Hematopoietic multipotent progenitor cell treated with erythropoietin and hydrocortisone succinate and interleukin-3 and kit ligand, for 6 days (in vitro differentiated cells): Measurements from ENCODE around the gene HMGN4.

Experiments
- DNase-seq: peaks from one replicate; pipeline ENCODE4 v3.0.0-alpha.2; 2015

Gene HMGN4

DNA sequence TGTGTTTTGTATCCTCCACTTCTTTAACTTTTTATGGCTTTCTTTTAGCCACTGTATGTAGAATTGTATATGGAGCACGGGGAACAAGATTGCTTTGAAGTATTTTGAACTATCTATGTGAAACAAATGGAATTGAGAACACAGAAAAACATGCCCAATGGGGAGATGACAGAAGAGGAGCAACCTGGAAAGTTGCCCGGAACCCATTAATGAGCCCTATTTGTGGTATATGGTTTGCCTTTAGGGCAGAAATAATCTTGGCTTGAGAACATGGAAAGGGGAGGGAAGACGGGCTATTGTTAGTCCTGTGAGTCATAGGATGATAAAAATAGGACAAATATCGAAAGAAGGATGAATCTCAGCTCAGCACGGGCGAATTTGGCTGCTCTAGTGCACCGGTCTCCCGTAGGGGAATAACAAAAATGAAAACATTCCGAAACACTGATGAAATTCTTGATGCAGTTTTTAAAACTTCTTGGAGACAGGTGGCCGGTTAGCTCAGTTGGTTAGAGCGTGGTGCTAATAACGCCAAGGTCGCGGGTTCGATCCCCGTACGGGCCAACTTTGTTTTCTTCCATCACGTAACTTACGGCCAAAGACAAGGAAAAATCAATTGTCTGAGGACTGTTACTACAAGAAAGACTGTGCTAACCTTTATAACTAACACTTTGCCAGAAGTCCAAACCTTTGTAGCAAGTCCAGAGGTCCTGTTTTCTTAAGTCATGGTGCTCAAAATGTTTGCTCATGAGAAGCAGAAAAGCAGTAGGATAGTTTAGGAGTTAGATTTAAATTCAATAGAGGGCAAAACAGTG lies 15.7 kb downstream of the HMGN4 start:
- DNase-seq: peak; percentile 90

- no peak for DNase-seq
Measured at GRCh38 chr6:26554447-26554696, 16.2 kb downstream of the HMGN4 start.

DNA sequence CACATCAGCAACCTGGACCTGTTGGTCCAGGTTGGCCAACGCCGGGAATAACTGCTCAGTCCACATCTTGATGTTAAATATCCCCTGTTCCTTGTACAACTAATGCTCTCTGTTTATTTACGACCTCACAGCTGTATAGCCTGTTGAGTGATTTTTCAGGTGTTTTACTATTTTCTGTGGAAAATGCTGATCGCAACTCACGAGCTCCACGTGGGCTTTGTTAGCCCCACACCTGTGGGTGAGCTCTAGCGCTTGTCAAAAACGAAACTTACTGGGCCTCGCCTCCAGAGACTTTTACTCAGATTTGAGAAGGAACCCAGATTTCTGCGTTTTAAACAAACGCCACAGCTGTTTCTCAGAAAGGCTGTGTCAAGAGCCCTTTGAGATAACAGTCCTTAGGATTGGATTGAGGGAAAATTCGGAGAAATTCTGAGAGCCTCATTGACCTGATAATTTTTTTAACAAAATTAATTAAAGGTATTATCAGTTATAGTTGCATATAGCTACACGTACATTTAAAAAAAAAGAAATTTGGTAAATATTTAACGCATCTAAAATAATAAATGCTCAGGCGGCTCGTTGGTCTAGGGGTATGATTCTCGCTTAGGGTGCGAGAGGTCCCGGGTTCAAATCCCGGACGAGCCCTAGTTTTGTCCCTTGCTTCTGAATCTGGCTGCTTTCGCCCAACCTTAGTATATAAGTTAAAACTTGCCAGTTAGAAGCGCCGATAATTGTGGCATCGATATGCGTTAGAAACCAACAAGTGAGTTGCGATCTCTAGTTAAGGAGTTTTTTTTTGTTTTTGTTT lies 16.7 kb downstream of the HMGN4 start:
- DNase-seq: peak; percentile 87

DNA sequence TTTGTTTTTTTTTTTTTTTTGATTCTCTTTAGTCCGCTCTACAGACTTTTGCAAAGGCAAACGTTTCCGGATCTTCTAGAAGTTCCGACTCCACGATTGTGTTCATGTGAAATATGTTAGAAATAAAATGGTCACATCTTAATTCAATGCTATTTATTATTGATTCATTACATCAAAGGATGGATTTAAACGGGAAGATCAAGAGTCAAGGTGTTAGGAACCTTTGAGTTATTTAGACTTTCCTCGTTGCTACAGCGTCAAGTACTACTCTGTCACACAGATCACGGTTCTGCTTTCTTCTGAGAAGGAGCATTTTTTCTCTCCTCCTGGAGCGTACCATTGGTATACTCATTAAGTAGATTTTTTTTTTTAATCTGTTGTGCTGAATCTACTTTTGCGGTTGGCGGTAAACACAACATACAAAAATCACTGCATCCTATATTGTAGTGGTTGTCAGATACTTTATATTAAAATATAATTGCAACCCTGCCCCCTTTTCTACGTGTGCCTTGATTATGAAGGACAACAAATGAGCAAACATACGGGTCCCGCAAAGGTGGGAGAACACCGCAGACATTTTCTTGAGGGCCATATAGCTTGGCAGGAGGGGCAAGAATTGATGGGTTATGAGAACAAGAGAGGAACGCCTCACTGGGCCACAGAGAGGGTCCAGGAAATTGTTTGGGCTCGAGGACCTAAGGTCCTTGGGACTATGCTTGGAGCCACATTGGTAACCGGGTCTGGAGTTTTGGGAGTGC lies 17.5 kb downstream of the HMGN4 start:
- no peak for DNase-seq

- peak; percentile 86 for DNase-seq
Measured at GRCh38 chr6:26556263-26557070, 18.3 kb downstream of the HMGN4 start.

GRCh38 chr6:26561533-26562466 lies 23.6 kb downstream of the HMGN4 start:
- no peak for DNase-seq

DNA sequence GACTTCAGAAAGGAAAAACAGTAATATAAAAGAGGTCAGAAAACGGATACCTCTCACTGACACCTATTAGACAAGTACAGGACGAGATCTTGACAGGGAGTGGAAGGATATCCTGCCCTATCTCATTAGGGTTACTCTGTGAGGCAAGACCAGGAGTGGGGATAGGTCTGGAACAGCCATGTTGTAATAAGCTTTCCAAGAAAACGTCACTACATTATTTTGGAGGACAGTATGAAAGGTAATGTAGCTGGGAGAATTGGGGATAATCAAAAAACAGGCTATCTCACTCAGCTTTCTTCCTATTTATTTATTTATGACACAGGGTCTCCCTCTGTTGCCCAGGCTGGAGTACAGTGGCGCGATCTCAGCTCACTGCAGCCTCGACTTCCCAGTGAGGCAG lies 25.3 kb downstream of the HMGN4 start:
- DNase-seq: no peak

DNA sequence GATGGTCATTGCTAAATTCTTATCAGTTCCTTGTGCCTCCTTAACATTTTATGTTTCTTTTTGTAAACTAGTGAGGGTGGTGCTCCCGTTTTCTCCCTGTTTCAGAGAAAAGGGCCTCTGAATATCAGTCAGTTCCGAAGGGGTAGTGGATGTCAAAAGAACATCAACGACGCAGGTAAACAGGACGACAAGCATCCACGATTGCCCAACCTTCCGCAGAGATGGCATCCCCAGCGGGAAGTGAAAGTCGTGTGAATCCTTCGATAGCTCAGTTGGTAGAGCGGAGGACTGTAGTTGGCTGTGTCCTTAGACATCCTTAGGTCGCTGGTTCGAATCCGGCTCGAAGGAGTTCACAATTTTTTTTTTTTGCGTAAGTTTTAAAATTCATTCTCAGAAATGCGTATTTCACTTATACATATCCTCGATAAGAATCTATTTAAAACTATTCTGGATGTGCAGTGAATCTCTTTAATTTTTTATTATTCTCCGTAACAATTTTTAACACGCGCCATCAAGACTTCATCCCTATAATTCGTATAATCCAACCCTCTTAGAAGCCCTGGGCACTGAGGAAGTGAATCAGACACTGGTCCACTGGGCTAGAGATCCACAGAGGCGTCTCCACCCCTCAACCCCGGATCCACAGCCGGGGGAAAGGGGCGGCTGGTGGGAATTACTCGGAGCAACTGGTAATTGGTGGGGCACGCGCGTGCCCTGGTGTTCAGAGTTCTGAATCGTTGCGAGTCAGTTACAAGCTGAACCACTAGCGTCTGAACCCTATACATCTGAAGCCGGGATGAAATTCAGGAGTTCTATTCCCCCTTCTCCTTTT lies 30.7 kb downstream of the HMGN4 start:
- DNase-seq: peak; percentile 92

- no peak for DNase-seq
Measured at GRCh38 chr6:26569433-26569764, 31.2 kb downstream of the HMGN4 start.

- peak; percentile 59 for DNase-seq
Measured at GRCh38 chr6:26570027-26570809, 32.1 kb downstream of the HMGN4 start.

DNA sequence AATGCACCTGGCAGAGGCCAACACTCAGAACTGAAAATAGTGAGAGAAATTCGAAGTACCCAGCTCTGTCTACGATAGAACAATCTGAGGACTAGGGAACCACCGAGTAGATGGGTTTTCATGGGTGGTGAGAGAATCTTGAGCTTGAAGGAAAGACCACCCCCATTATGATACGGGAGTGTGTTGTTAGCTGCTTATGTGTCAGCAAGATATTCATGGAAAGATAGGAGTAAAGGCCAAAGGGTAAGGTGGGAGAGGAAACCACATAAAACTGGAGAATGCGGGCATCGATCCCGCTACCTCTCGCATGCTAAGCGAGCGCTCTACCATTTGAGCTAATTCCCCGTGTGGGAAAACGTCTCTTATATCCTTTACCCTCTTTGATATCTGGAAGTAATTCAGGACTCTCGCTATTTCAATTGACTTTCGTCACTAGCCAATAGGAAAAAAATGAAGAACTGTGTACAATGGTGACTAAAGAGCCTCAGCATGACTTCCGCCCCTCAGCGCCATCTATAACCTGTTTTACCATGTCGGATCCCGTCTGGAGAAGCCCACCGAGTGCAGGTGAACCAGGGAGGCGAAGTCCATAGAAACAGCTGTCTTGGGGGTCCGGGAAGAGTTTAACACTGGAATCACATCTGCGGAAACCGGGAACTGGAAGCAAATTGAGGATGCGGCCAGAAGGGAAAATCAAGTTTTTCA lies 33.6 kb downstream of the HMGN4 start:
- peak; percentile 91 for DNase-seq

- peak; percentile 47 for DNase-seq
Measured at GRCh38 chr6:26575494-26575939, 37.4 kb downstream of the HMGN4 start.

DNA sequence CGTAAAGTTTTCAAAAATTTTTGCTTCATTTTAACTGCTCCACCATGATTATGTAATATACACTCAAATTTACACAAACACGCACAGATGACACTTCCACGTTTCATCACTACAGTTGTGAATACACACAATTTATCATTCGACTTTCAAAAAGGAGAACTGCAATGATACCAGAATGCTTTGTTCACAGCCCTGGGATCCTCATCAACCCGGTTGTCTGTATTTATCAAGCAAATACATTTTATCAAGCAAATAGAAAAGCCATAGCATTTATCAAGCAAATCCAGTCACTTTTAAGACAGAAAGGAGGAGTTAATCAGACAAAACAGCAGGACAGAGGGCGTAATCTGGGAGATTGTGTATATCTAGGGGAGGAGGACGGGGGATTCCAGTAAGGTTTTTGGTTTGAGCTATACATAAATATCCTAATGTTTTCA lies 38.3 kb downstream of the HMGN4 start:
- DNase-seq: peak; percentile 81

GRCh38 chr6:26576929-26577719 lies 39.0 kb downstream of the HMGN4 start:
- DNase-seq: peak; percentile 83

- no peak for DNase-seq
Measured at GRCh38 chr6:26577720-26578072, 39.5 kb downstream of the HMGN4 start.

DNA sequence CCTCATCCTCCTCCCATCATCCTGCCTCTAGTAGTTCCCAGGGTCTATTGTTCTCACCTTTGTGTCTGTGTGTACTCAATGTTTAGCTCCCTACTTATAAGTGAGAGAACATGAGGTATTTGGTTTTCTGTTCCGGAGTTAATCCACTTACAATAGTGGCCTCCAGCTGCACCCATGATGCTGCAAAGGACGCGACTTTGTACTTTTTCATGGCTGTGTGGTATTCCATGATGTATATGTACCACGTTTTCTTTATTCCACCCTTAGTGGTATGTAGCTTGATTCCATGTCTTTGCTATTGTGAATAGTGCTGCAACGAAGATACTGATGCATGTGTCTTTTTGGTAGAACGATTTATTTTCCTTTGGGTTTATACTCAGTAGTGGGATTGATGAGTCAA lies 40.1 kb downstream of the HMGN4 start:
- DNase-seq: no peak

- no peak for DNase-seq
Measured at GRCh38 chr6:26578741-26579140, 40.6 kb downstream of the HMGN4 start.

GRCh38 chr6:26581164-26581915 lies 43.2 kb downstream of the HMGN4 start:
- no peak for DNase-seq
